Keratinocyte (primary cell): ENCODE measurements around the gene PTPRN2. TPM values are rescaled to one million over a fixed set of nuclear protein-coding genes. Genes with fewer than 3 reads are reported as not detected.

Experiments used
- DNase-seq: peaks from one replicate; pipeline ENCODE4 v3.0.0-alpha.2; 2011; ENCODE audit warnings: low read depth, missing footprints, low spot score
- FAIRE-seq: peaks from 2 replicates; lab custom pipeline; 2011; peaks lifted over from hg19 to GRCh38; lab: Jason Lieb, UNC
- H2AFZ ChIP-seq: 2 replicates; pipeline ENCODE4 v1.6.0; 2012; ENCODE audit warnings: low read length, control low read depth, inconsistent platforms; ENCODE audit not compliant: control insufficient read depth
- H3K27ac ChIP-seq: 2 replicates; pipeline ENCODE4 v1.5.1; 2011; ENCODE audit warnings: low read length; ENCODE audit not compliant: control insufficient read depth, insufficient read depth
- H3K27me3 ChIP-seq: 3 replicates; pipeline ENCODE4 v1.6.0; 2011; ENCODE audit warnings: low read length; ENCODE audit not compliant: control insufficient read depth, insufficient read depth; ENCODE audit errors: extremely low read depth
- H3K36me3 ChIP-seq, 2 experiments: 2 replicates in 1 of 2; 3 replicates in 1 of 2; pipeline ENCODE4 v1.5.1; 2011; ENCODE audit warnings: low read length in 2 of 2, mild to moderate bottlenecking in 1 of 2; ENCODE audit not compliant: control insufficient read depth in 2 of 2, insufficient read depth in 2 of 2; ENCODE audit errors: extremely low read depth in 1 of 2
- H3K4me1 ChIP-seq: 3 replicates; pipeline ENCODE4 v1.5.1; 2011; ENCODE audit warnings: low read length; ENCODE audit not compliant: control insufficient read depth, insufficient read depth; ENCODE audit errors: extremely low read depth
- H3K4me2 ChIP-seq: 3 replicates; pipeline ENCODE4 v1.6.0; 2011; ENCODE audit warnings: low read depth, low read length; ENCODE audit not compliant: control insufficient read depth, insufficient read depth; ENCODE audit errors: extremely low read depth
- H3K4me3 ChIP-seq, 3 experiments: fragments of 200-600 bp in 1 of 3; sonication (generic) in 1 of 3; 2 replicates in 2 of 3; 3 replicates in 1 of 3; pipeline ENCODE4 v1.5.1; 2011 to 2016; ENCODE audit warnings: low read length in 3 of 3, mild to moderate bottlenecking in 3 of 3, control low read depth in 2 of 3, inconsistent platforms in 1 of 3, low read depth in 1 of 3, mixed read lengths in 1 of 3, mixed run types in 1 of 3, moderate library complexity in 1 of 3; ENCODE audit not compliant: control insufficient read depth in 2 of 3, insufficient read depth in 2 of 3; ENCODE audit errors: extremely low read depth in 1 of 3
- H3K79me2 ChIP-seq: 2 replicates; pipeline ENCODE4 v1.6.0; 2012; ENCODE audit warnings: low read length; ENCODE audit not compliant: control insufficient read depth, insufficient read depth
- H3K9ac ChIP-seq: 3 replicates; pipeline ENCODE4 v1.6.0; 2011; ENCODE audit warnings: low read length; ENCODE audit not compliant: control insufficient read depth, insufficient read depth; ENCODE audit errors: extremely low read depth
- H3K9me1 ChIP-seq: 3 replicates; pipeline ENCODE4 v1.6.0; 2011; ENCODE audit warnings: low read length; ENCODE audit not compliant: control insufficient read depth, insufficient read depth; ENCODE audit errors: extremely low read depth
- H3K9me3 ChIP-seq: 2 replicates; pipeline ENCODE4 v1.5.1; 2012; ENCODE audit warnings: low read depth, low read length; ENCODE audit not compliant: control insufficient read depth
- H4K20me1 ChIP-seq: 3 replicates; pipeline ENCODE4 v1.6.0; 2011; ENCODE audit warnings: low read length; ENCODE audit not compliant: control insufficient read depth, insufficient read depth; ENCODE audit errors: extremely low read depth
- CTCF ChIP-seq, 3 experiments: IDR thresholded peaks in 1 of 3; conservative IDR thresholded peaks in 1 of 3; optimal IDR thresholded peaks in 1 of 3; 2 replicates in 2 of 3; 3 replicates in 1 of 3; pipeline versions ENCODE3 to v1.5.1; 2011; ENCODE audit warnings: low read length in 3 of 3, mild to moderate bottlenecking in 3 of 3, moderate library complexity in 2 of 3, control low read depth in 1 of 3, inconsistent platforms in 1 of 3; ENCODE audit not compliant: insufficient read depth in 2 of 3; ENCODE audit errors: extremely low read depth in 1 of 3
- EZH2 ChIP-seq: IDR thresholded peaks from one replicate; pipeline ENCODE4 v1.6.1; 2012; ENCODE audit warnings: inconsistent platforms, mild to moderate bottlenecking, low read length, moderate library complexity
- dilution Hi-C: fragments of 300-500 bp; cut with MboI; formaldehyde crosslinking; loops from one replicate; pipeline ENCODE4 v1.7.0; 2020; ENCODE audit warnings: low sequenced_read_pairs; ENCODE audit not compliant: extremely low pct_ligation_motif_present
- polyA plus RNA-seq, 5 experiments: library from polyadenylated mRNA; depleted of rRNA in 3 of 5; stranded (reverse) in 3 of 5; stranded (forward) in 1 of 5; unstranded in 1 of 5; fragments of >200 nt; gene quantifications; 1 replicate in 1 of 5; 2 replicates in 3 of 5; 3 replicates in 1 of 5; pipeline versions ENCODE4 v1.2.1 to v1.2.3, GENCODE V29; 2011 to 2012; ENCODE audit warnings: missing spikeins in 2 of 5, low read depth in 1 of 5, low replicate concordance in 1 of 5

PTPRN2 gene
- polyA plus RNA-seq, 1 donor (not counting 4 experiments of a cell fraction or from before 2014, with no cell fraction given): not detected

- Histone ChIP-seq H3K9ac (no peak overlapping the region), H3K4me3 (no peak overlapping the region), H3K9me3 (peaks cover 18% of the 10 kb centered on the region), H3K4me2 (no peak overlapping the region), H3K27ac (no peak overlapping the region), H3K36me3 (no peaks in the 10 kb centered on the region), H2AFZ (no peak overlapping the region), H3K27me3 (no peaks in the 10 kb centered on the region), H3K79me2 (no peaks in the 10 kb centered on the region), H4K20me1 (no peaks in the 10 kb centered on the region), H3K4me1 (no peaks in the 10 kb centered on the region), H3K9me1 (no peaks in the 10 kb centered on the region)
- no peak for FAIRE-seq
- TF ChIP-seq EZH2 (no peak), CTCF (optimal IDR thresholded peaks at IDR 0.05 in 1 of 3, IDR thresholded peaks at IDR 0.05 in 1 of 3, conservative IDR thresholded peaks at IDR 0.05 in 1 of 3; ENCODE audit: extremely low read depth in 1 of 3, insufficient read depth in 2 of 3, low read length in 3 of 3) (no peak)
- dilution Hi-C loops: no loop called here
- DNase-seq: no peak
Observed at GRCh38 chr7:157801971-157802675, 785.5 kb downstream of the PTPRN2 start.

GRCh38 chr7:157801113-157801512, 786.5 kb downstream of the PTPRN2 start:
- Histone ChIP-seq H3K4me3 (no peak overlapping the region), H3K36me3 (no peaks in the 10 kb centered on the region), H3K79me2 (no peaks in the 10 kb centered on the region), H4K20me1 (no peaks in the 10 kb centered on the region), H2AFZ (no peak overlapping the region), H3K9me3 (peaks cover 15% of the 10 kb centered on the region), H3K9ac (no peak overlapping the region), H3K4me1 (no peaks in the 10 kb centered on the region), H3K27me3 (no peaks in the 10 kb centered on the region), H3K9me1 (no peaks in the 10 kb centered on the region), H3K27ac (no peak overlapping the region), H3K4me2 (no peak overlapping the region)
- TF ChIP-seq EZH2: no peak
- no peak for TF ChIP-seq CTCF (optimal IDR thresholded peaks at IDR 0.05 in 1 of 3, IDR thresholded peaks at IDR 0.05 in 1 of 3, conservative IDR thresholded peaks at IDR 0.05 in 1 of 3; ENCODE audit: extremely low read depth in 1 of 3, insufficient read depth in 2 of 3, low read length in 3 of 3)
- FAIRE-seq: no peak
- dilution Hi-C loops: no loop called here
- DNase-seq: no peak
